Measurements from ENCODE around the gene TMC4.

DNA sequence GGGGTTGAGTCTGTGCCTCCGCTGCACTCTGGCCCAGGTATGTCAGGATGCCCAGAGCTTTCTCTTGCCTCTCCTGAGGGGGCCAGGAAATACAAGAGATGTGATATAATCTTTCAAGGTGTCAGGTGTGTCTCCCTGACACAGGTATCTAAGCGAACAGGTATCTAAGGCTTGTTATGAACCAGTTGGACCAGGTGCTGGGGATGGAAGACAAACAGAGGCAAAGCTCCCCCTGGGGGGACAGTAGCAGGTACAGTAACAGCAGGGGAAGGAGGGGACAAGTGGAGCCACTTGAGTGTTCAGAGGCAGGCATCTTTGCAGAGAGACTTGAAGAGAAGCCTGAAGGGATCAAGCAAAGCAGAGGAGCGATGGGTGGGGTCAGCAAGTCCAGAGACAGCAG, 16.0 kb downstream of the TMC4 start:
- TF ChIP-seq, protein P1, sequence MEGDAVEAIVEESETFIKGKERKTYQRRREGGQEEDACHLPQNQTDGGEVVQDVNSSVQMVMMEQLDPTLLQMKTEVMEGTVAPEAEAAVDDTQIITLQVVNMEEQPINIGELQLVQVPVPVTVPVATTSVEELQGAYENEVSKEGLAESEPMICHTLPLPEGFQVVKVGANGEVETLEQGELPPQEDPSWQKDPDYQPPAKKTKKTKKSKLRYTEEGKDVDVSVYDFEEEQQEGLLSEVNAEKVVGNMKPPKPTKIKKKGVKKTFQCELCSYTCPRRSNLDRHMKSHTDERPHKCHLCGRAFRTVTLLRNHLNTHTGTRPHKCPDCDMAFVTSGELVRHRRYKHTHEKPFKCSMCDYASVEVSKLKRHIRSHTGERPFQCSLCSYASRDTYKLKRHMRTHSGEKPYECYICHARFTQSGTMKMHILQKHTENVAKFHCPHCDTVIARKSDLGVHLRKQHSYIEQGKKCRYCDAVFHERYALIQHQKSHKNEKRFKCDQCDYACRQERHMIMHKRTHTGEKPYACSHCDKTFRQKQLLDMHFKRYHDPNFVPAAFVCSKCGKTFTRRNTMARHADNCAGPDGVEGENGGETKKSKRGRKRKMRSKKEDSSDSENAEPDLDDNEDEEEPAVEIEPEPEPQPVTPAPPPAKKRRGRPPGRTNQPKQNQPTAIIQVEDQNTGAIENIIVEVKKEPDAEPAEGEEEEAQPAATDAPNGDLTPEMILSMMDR (IDR thresholded peaks at IDR 0.05 in 4 of 5, conservative IDR thresholded peaks at IDR 0.05 in 1 of 5) = no peak
- TF ChIP-seq POLR2A (IDR thresholded peaks at IDR 0.05) = no peak

Data from gastrocnemius medialis (tissue), 4 donors.